Loucy (cell line): ENCODE results near the gene ZFYVE26.

Experiments used
- H2AFZ ChIP-seq: fragments of 200-600 bp; sonication (generic); 2 replicates; pipeline ENCODE4 v1.6.0; 2016; ENCODE audit warnings: antibody characterized with exemption, mild to moderate bottlenecking, low read length, moderate library complexity
- H3F3A ChIP-seq: fragments of 200-600 bp; 2 replicates; pipeline ENCODE4 v1.6.0; 2016; ENCODE audit warnings: antibody characterized with exemption, low read depth, mild to moderate bottlenecking
- H3K27me3 ChIP-seq: fragments of 200-600 bp; sonication (generic); 2 replicates; pipeline ENCODE4 v1.6.1; 2014; ENCODE audit warnings: low read length, mild to moderate bottlenecking; ENCODE audit not compliant: insufficient read depth, poor library complexity, severe bottlenecking
- H3K36me3 ChIP-seq: fragments of 200-600 bp; sonication (generic); 2 replicates; pipeline ENCODE4 v1.6.1; 2016; ENCODE audit warnings: low read length; ENCODE audit not compliant: insufficient read depth
- H3K4me1 ChIP-seq: fragments of 200-600 bp; sonication (generic); 2 replicates; pipeline ENCODE4 v1.5.1; 2014; ENCODE audit warnings: low read length, mild to moderate bottlenecking; ENCODE audit not compliant: insufficient read depth, poor library complexity, severe bottlenecking
- H3K4me2 ChIP-seq: fragments of 200-600 bp; sonication (generic); 2 replicates; pipeline ENCODE4 v1.6.0; 2014; ENCODE audit warnings: antibody characterized with exemption, low read length, low read depth, mild to moderate bottlenecking; ENCODE audit not compliant: poor library complexity, severe bottlenecking
- H3K4me3 ChIP-seq: fragments of 200-600 bp; sonication (generic); 2 replicates; pipeline ENCODE4 v1.5.1; 2014; ENCODE audit warnings: low read length, mild to moderate bottlenecking, mixed read lengths; ENCODE audit not compliant: poor library complexity, severe bottlenecking
- H3K79me2 ChIP-seq: fragments of 200-600 bp; sonication (generic); 2 replicates; pipeline ENCODE4 v1.6.1; 2014; ENCODE audit warnings: low read length; ENCODE audit not compliant: insufficient read depth
- H3K9ac ChIP-seq: fragments of 200-600 bp; sonication (generic); 2 replicates; pipeline ENCODE4 v1.6.0; 2014; ENCODE audit warnings: mild to moderate bottlenecking, low read depth, low read length, moderate library complexity; ENCODE audit not compliant: poor library complexity, severe bottlenecking
- H3K9me2 ChIP-seq: fragments of 200-600 bp; sonication (generic); replicated peaks from 2 replicates; pipeline ENCODE4 v1.6.1; 2016; ENCODE audit warnings: low read depth, low read length, mixed read lengths
- H3K9me3 ChIP-seq: fragments of 200-600 bp; sonication (generic); 2 replicates; pipeline ENCODE4 v1.6.1; 2014; ENCODE audit warnings: mild to moderate bottlenecking, antibody characterized with exemption, low read length, low read depth; ENCODE audit not compliant: insufficient read depth
- H4K20me1 ChIP-seq: fragments of 200-600 bp; sonication (generic); 2 replicates; pipeline ENCODE4 v1.6.0; 2014; ENCODE audit warnings: antibody characterized with exemption, low read length, mild to moderate bottlenecking; ENCODE audit not compliant: insufficient read depth, poor library complexity, severe bottlenecking
- EZH2phosphoT487 ChIP-seq: fragments of 200-600 bp; IDR thresholded peaks from 2 replicates; pipeline ENCODE4 v1.6.1; 2018; ENCODE audit warnings: antibody characterized with exemption, mild to moderate bottlenecking, moderate library complexity, borderline replicate concordance
- TF ChIP-seq, protein P1 (sequence below): fragments of 200-600 bp; sonication (generic); conservative IDR thresholded peaks from 2 replicates; pipeline ENCODE4 v1.5.1; 2014; ENCODE audit warnings: mild to moderate bottlenecking, antibody characterized with exemption, low read length

The ZFYVE26 gene

DNA sequence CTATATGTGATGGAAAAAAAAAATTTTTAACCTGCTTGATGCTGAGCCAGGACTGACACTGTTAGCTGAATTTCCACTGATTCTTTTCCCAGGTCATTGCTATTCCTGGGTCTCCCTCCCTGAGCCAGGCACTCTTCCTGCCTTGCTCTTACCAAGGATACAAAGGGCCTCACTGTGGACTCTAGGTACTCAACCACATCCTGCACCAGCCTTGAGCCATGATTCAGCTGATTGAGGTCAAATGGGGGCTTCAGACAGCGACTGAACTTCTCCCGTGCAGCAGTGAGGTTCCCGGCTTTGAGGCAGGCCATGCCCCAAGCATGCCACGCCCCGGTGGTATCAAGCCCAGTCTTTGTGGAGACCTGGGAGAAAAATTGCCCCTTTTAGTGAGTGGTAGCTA is 54.3 kb downstream of the ZFYVE26 start:
- no peaks in the 10 kb centered on the region for H3K9me3 ChIP-seq
- H3K79me2 ChIP-seq: no peaks in the 10 kb centered on the region
- H2AFZ ChIP-seq: no peak overlapping the region
- H3K9me2 ChIP-seq: no peaks in the 10 kb centered on the region
- H3K4me2 ChIP-seq: no peak overlapping the region
- no peak overlapping the region for H3K9ac ChIP-seq
- H3K27me3 ChIP-seq: no peaks in the 10 kb centered on the region
- TF ChIP-seq EZH2phosphoT487: no peak
- TF ChIP-seq, protein P1, sequence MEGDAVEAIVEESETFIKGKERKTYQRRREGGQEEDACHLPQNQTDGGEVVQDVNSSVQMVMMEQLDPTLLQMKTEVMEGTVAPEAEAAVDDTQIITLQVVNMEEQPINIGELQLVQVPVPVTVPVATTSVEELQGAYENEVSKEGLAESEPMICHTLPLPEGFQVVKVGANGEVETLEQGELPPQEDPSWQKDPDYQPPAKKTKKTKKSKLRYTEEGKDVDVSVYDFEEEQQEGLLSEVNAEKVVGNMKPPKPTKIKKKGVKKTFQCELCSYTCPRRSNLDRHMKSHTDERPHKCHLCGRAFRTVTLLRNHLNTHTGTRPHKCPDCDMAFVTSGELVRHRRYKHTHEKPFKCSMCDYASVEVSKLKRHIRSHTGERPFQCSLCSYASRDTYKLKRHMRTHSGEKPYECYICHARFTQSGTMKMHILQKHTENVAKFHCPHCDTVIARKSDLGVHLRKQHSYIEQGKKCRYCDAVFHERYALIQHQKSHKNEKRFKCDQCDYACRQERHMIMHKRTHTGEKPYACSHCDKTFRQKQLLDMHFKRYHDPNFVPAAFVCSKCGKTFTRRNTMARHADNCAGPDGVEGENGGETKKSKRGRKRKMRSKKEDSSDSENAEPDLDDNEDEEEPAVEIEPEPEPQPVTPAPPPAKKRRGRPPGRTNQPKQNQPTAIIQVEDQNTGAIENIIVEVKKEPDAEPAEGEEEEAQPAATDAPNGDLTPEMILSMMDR: no peak
- no peaks in the 10 kb centered on the region for H3F3A ChIP-seq
- H3K36me3 ChIP-seq: peaks cover 17% of the 10 kb centered on the region; the same call in 1 of the 2 replicates
- no peaks in the 10 kb centered on the region for H4K20me1 ChIP-seq
- H3K4me1 ChIP-seq: peaks cover 7% of the 10 kb centered on the region
- no peak overlapping the region for H3K4me3 ChIP-seq

- no peaks in the 10 kb centered on the region for H3F3A ChIP-seq
- no peak overlapping the region for H3K4me2 ChIP-seq
- peaks cover 7% of the 10 kb centered on the region for H3K4me1 ChIP-seq
- no peaks in the 10 kb centered on the region for H3K79me2 ChIP-seq
- no peak overlapping the region for H2AFZ ChIP-seq
- H3K36me3 ChIP-seq: peaks cover 6% of the 10 kb centered on the region; the same call in 1 of the 2 replicates
- H3K9me2 ChIP-seq: no peaks in the 10 kb centered on the region
- H3K9me3 ChIP-seq: no peaks in the 10 kb centered on the region
- no peaks in the 10 kb centered on the region for H4K20me1 ChIP-seq
- TF ChIP-seq, protein P1: no peak
- H3K9ac ChIP-seq: no peak overlapping the region
- H3K4me3 ChIP-seq: no peak overlapping the region
- no peaks in the 10 kb centered on the region for H3K27me3 ChIP-seq
These were observed 56.5 kb downstream of the ZFYVE26 start for GRCh38 chr14:67759916-67760315.

DNA sequence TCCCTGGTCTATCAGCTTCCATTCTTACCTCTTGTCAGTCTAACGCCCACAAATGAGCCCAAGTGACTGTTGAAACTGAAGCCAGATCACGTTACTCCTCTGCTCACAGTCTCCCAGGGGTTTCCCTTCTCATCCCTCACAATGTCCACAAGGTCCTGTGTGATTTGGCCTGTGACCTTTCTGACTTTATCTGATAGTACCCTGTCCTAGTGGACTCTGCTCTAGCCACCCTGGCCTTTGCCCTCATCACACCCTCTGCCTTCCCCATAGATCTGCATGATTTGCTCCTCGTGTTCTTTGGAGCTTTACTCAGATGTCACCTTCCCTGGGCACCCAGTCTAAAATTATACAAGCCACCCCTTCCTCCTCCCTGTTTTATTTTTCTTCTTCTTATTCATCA is 59.2 kb downstream of the ZFYVE26 start:
- no peak for TF ChIP-seq EZH2phosphoT487
- TF ChIP-seq, protein P1: no peak
- Histone ChIP-seq H3K9me3 (no peaks in the 10 kb centered on the region), H3K4me1 (peaks cover 3% of the 10 kb centered on the region), H3F3A (no peaks in the 10 kb centered on the region), H3K4me2 (no peak overlapping the region), H3K9ac (no peak overlapping the region), H3K4me3 (no peak overlapping the region), H4K20me1 (no peaks in the 10 kb centered on the region), H3K36me3 (peaks cover 9% of the 10 kb centered on the region; the same call in 1 of the 2 replicates), H2AFZ (no peak overlapping the region), H3K9me2 (no peaks in the 10 kb centered on the region), H3K79me2 (no peaks in the 10 kb centered on the region), H3K27me3 (no peaks in the 10 kb centered on the region)
